OCI-LY7 (cell line): ENCODE data around the gene CUBN. TPM values are rescaled to one million over a fixed set of nuclear protein-coding genes. Genes with fewer than 3 reads are reported as not detected.

Experiments
- BruUV-seq: library from RNA; stranded (reverse); fragments of 400-500 nt; replicated peaks from 2 replicates; lab custom pipeline; 2021; lab: Mats Ljungman, UMichigan
- CTCF ChIA-PET: fragments of 300-600 bp; sonication (Branson Sonifier 250); formaldehyde crosslinking; loops from one replicate; lab custom pipeline; 2022; ENCODE audit warnings: antibody characterized with exemption; ENCODE audit not compliant: unreplicated experiment; lab: Charles Lee
- POLR2A ChIA-PET: fragments of 300-600 bp; sonication (Branson Sonifier 250); formaldehyde crosslinking; loops from one replicate; lab custom pipeline; 2022; ENCODE audit warnings: antibody characterized with exemption; lab: Charles Lee
- DNase-seq: peaks from one replicate; pipeline ENCODE4 v3.0.0-alpha.2; 2015; ENCODE audit warnings: low spot score
- H2AFZ ChIP-seq: fragments of 200-600 bp; sonication (generic), shearing (Covaris generic); 2 replicates; pipeline ENCODE4 v1.6.1; 2014; ENCODE audit warnings: mild to moderate bottlenecking, antibody characterized with exemption, low read length, moderate library complexity
- H3K27ac ChIP-seq: fragments of 200-600 bp; sonication (generic); 2 replicates; pipeline ENCODE4 v1.5.1; 2014; ENCODE audit warnings: mixed run types, low read depth, mild to moderate bottlenecking, moderate library complexity, low read length, inconsistent platforms; ENCODE audit not compliant: poor library complexity, severe bottlenecking
- H3K36me3 ChIP-seq: fragments of 200-600 bp; sonication (generic); 2 replicates; pipeline ENCODE4 v1.6.1; 2014; ENCODE audit warnings: mild to moderate bottlenecking, antibody characterized with exemption, low read length, moderate library complexity, mixed read lengths; ENCODE audit not compliant: insufficient read depth
- H3K4me1 ChIP-seq: fragments of 200-600 bp; sonication (generic); 2 replicates; pipeline ENCODE4 v1.5.1; 2014; ENCODE audit warnings: mild to moderate bottlenecking, low read length; ENCODE audit not compliant: insufficient read depth, poor library complexity, severe bottlenecking
- H3K4me2 ChIP-seq: fragments of 200-600 bp; sonication (generic); 2 replicates; pipeline ENCODE4 v1.6.1; 2014; ENCODE audit warnings: mild to moderate bottlenecking, low read length
- H3K4me3 ChIP-seq: fragments of 200-600 bp; sonication (generic); 2 replicates; pipeline ENCODE4 v1.5.1; 2014; ENCODE audit warnings: mild to moderate bottlenecking, low read depth, low read length; ENCODE audit not compliant: poor library complexity, severe bottlenecking
- H3K79me2 ChIP-seq: fragments of 200-600 bp; sonication (generic); 2 replicates; pipeline ENCODE4 v1.6.1; 2016; ENCODE audit warnings: low read depth, mild to moderate bottlenecking, low read length, moderate library complexity, mixed read lengths; ENCODE audit not compliant: insufficient read depth
- H3K9me2 ChIP-seq: fragments of 200-600 bp; sonication (generic); 2 replicates; pipeline ENCODE4 v1.6.1; 2016; ENCODE audit warnings: mild to moderate bottlenecking, low read length, mixed read lengths; ENCODE audit not compliant: insufficient read depth
- H3K9me3 ChIP-seq: fragments of 200-600 bp; sonication (generic); 2 replicates; pipeline ENCODE4 v1.6.1; 2014; ENCODE audit warnings: mild to moderate bottlenecking, mixed run types, low read length, mixed read lengths
- H4K20me1 ChIP-seq: fragments of 200-600 bp; sonication (generic); 2 replicates; pipeline ENCODE4 v1.6.1; 2014; ENCODE audit warnings: mild to moderate bottlenecking, antibody characterized with exemption, low read length, moderate library complexity, mixed read lengths; ENCODE audit not compliant: insufficient read depth
- EZH2phosphoT487 ChIP-seq: fragments of 200-600 bp; sonication (generic); IDR thresholded peaks from 2 replicates; pipeline ENCODE4 v1.6.1; 2018; ENCODE audit warnings: low read depth, borderline replicate concordance, mild to moderate bottlenecking, mixed run types, antibody characterized with exemption, low read length, moderate library complexity, mixed read lengths
- intact Hi-C: fragments of 100-400 bp; cut with micrococcal nuclease; formaldehyde crosslinking; loops from one replicate; pipeline ENCODE4 v1.10.0; 2022; ENCODE audit not compliant: unreplicated experiment
- total RNA-seq, 2 experiments: library from RNA; depleted of rRNA in 1 of 2; stranded (reverse); fragments of >200 nt in 1 of 2; shearing (Covaris generic) in 1 of 2; gene quantifications; 2 replicates each; pipeline ENCODE4 v1.2.3, GENCODE V29; 2014 to 2022
- TF ChIP-seq, protein P1 (sequence below): fragments of 200-600 bp; sonication (generic); conservative IDR thresholded peaks from 2 replicates; pipeline ENCODE4 v1.5.1; 2014; ENCODE audit warnings: mild to moderate bottlenecking, antibody characterized with exemption, low read length, moderate library complexity, mixed read lengths

The CUBN gene
- total RNA-seq, 2 experiments from 2014 or later = 0.13 to 0.25 TPM

DNA sequence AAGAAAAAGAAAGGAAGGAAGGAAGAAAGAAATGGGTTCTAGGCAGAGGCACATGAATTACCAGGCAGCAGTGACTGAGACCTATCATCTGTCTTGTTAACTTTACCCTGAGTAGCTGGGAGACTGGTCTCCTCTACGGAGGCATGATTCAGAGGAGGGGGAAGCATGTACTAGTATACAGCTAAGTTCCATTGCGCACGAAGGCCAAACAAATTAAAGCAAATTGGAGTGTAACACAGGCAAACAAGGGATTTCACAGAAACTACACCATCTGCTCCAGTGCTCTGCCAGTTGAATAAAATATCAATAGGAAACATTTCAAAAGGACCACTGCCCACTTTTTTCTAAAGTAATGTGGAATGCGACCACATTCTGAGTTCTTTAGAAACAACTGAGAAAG, 246.5 kb downstream of the CUBN start:
- POLR2A ChIA-PET = interaction anchor here (0.6 kb wide), 1 partner anchor 1932 kb away, joined by 3 read pairs; no protein-coding TSS in a partner anchor
- no TSS peak for BruUV-seq
- CTCF ChIA-PET = no interaction called here

DNA sequence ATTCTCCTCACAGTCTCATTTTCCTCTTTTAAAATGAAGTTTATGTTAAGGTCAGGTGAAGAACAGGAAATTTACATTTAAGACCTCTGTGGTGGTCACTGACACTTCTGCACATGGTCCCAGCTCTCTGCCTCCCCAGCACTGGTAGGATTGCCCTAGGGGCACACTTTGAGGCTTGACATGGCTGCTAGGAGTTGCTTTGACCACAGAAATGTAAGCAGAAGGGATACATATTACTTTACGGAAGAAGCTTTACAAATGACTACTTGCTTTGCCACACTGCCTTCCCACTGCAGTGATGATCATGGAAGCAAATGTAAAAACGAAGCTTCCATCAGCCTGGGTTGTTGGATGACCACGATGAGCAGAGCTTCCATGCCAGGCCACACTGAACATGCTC, 259.3 kb downstream of the CUBN start:
- intact Hi-C loops = no loop called here
- no TSS peak for BruUV-seq

More for the DNA sequence above, 246.5 kb downstream of the CUBN start:
- no peaks in the 10 kb centered on the region for H3K79me2 ChIP-seq
- H3K9me2 ChIP-seq = no peaks in the 10 kb centered on the region
- H3K4me1 ChIP-seq = no peaks in the 10 kb centered on the region
- intact Hi-C loops = no loop called here
- TF ChIP-seq EZH2phosphoT487 = no peak
- TF ChIP-seq, protein P1, sequence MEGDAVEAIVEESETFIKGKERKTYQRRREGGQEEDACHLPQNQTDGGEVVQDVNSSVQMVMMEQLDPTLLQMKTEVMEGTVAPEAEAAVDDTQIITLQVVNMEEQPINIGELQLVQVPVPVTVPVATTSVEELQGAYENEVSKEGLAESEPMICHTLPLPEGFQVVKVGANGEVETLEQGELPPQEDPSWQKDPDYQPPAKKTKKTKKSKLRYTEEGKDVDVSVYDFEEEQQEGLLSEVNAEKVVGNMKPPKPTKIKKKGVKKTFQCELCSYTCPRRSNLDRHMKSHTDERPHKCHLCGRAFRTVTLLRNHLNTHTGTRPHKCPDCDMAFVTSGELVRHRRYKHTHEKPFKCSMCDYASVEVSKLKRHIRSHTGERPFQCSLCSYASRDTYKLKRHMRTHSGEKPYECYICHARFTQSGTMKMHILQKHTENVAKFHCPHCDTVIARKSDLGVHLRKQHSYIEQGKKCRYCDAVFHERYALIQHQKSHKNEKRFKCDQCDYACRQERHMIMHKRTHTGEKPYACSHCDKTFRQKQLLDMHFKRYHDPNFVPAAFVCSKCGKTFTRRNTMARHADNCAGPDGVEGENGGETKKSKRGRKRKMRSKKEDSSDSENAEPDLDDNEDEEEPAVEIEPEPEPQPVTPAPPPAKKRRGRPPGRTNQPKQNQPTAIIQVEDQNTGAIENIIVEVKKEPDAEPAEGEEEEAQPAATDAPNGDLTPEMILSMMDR = no peak
- no peak for DNase-seq
- no peak overlapping the region for H3K4me2 ChIP-seq
- no peak overlapping the region for H3K27ac ChIP-seq
- H3K36me3 ChIP-seq = no peaks in the 10 kb centered on the region
- no peak overlapping the region for H2AFZ ChIP-seq
- no peaks in the 10 kb centered on the region for H4K20me1 ChIP-seq
- no peaks in the 10 kb centered on the region for H3K9me3 ChIP-seq
- no peak overlapping the region for H3K4me3 ChIP-seq

DNA sequence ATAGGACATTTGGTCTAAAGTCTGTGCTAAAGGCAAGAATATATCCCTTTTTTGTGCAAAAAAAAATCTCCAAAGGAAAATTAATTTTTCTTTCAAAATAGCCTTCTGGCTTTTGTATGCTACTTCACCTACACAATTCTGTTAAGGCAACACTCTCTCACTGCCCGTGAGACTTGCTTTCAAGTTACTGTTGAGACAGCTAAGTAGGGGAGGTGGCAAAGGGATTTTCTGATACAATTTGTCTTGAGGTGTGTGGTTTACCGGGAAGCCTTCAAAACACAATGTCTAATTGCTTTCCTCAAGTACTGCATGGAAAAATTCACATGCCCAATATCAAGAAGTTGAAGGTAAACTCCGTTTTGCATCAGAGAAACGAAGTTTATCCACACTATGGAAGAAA, 261.6 kb downstream of the CUBN start:
- Histone ChIP-seq H4K20me1 (no peaks in the 10 kb centered on the region), H3K4me1 (no peaks in the 10 kb centered on the region), H3K9me2 (no peaks in the 10 kb centered on the region), H3K4me2 (no peak overlapping the region), H3K79me2 (no peaks in the 10 kb centered on the region), H2AFZ (no peak overlapping the region), H3K36me3 (no peaks in the 10 kb centered on the region), H3K4me3 (no peak overlapping the region), H3K27ac (no peak overlapping the region), H3K9me3 (no peaks in the 10 kb centered on the region)
- intact Hi-C loops = no loop called here
- ChIA-PET CTCF (no interaction called here), POLR2A (no interaction called here)
- DNase-seq = no peak
- no TSS peak for BruUV-seq
- no peak for TF ChIP-seq EZH2phosphoT487
- TF ChIP-seq, protein P1 = no peak

More for the DNA sequence above, 259.3 kb downstream of the CUBN start:
- H3K4me1 ChIP-seq = no peaks in the 10 kb centered on the region
- DNase-seq = no peak
- H3K4me2 ChIP-seq = no peak overlapping the region
- no peaks in the 10 kb centered on the region for H3K36me3 ChIP-seq
- no peaks in the 10 kb centered on the region for H4K20me1 ChIP-seq
- no peak overlapping the region for H3K4me3 ChIP-seq
- no peaks in the 10 kb centered on the region for H3K9me3 ChIP-seq
- no peaks in the 10 kb centered on the region for H3K9me2 ChIP-seq
- no peaks in the 10 kb centered on the region for H3K79me2 ChIP-seq
- ChIA-PET CTCF (no interaction called here), POLR2A (interaction anchor here (0.6 to 1.0 kb wide), 3 partner anchors 23 to 63 kb away, joined by 3 to 4 read pairs (median 3); no protein-coding TSS in a partner anchor)
- no peak overlapping the region for H3K27ac ChIP-seq
- TF ChIP-seq, protein P1 = no peak
- TF ChIP-seq EZH2phosphoT487 = no peak
- H2AFZ ChIP-seq = no peak overlapping the region
